Uterus (tissue), 4 donors: Measurements from ENCODE around the gene ATG16L2. TPM values are rescaled to one million over a fixed set of nuclear protein-coding genes. Genes with fewer than 3 reads are reported as not detected.

ENCODE experiments used
- DNase-seq, 2 donors: peaks; one replicate each; pipeline ENCODE4 v3.0.0-alpha.2; 2019 to 2020
- H3K27ac ChIP-seq, 2 donors: fragments of 200-600 bp; sonication (generic); 1 replicate in 1 of 2; 2 replicates in 1 of 2; pipeline ENCODE4 v1.5.1; 2016 to 2018
- H3K27me3 ChIP-seq, 2 donors: fragments of 200-600 bp; sonication (generic); one replicate each; pipeline ENCODE4 v1.5.1; 2018 to 2019; ENCODE audit warnings: control low read depth in 1 of 2
- H3K36me3 ChIP-seq, 2 donors: fragments of 200-600 bp; sonication (generic); one replicate each; pipeline ENCODE4 v1.5.1; 2019; ENCODE audit warnings: control low read depth in 1 of 2
- H3K4me1 ChIP-seq, 2 donors: fragments of 200-600 bp; sonication (generic); one replicate each; pipeline ENCODE4 v1.5.1; 2018 to 2019; ENCODE audit warnings: control low read depth in 1 of 2
- H3K4me3 ChIP-seq, 2 donors: fragments of 200-600 bp; sonication (generic); 1 replicate in 1 of 2; 2 replicates in 1 of 2; pipeline ENCODE4 v1.5.1; 2018 to 2019; ENCODE audit warnings: mild to moderate bottlenecking in 1 of 2
- H3K9me3 ChIP-seq, 2 donors: fragments of 200-600 bp; sonication (generic); one replicate each; pipeline ENCODE4 v1.5.1; 2019; ENCODE audit warnings: control low read depth in 1 of 2
- POLR2A ChIP-seq, 2 donors: fragments of 450-650 bp; IDR thresholded peaks; one replicate each; pipeline ENCODE4 v1.6.1; 2016; ENCODE audit warnings: antibody characterized with exemption in 2 of 2, mild to moderate bottlenecking in 1 of 2, moderate library complexity in 1 of 2
- intact Hi-C: fragments of 100-400 bp; cut with DNase I; formaldehyde crosslinking; loops from one replicate; pipeline ENCODE4 v1.15.1; 2023; ENCODE audit warnings: low total_unique reads
- total RNA-seq, 4 donors: library from RNA; depleted of rRNA in 3 of 4; stranded (reverse); fragments of >200 nt in 3 of 4; gene quantifications; one replicate each; pipeline versions ENCODE4 v1.1.0 to v1.2.4, GENCODE V29; 2014 to 2023
- TF ChIP-seq, protein P1 (sequence below), 4 experiments: fragments of 200-600 bp in 2 of 4; fragments of 450-650 bp in 2 of 4; sonication (generic) in 2 of 4; IDR thresholded peaks; one replicate each; pipeline ENCODE4 v1.5.1; 2016 to 2019; ENCODE audit warnings: antibody characterized with exemption in 4 of 4, mild to moderate bottlenecking in 2 of 4, moderate library complexity in 1 of 4
- donor health status: DM: yes; HTN: yes; CAD: no.

ATG16L2 gene
- total RNA-seq: 10 to 100 TPM; 20.7 to 57.6 (median 32.3) TPM

GRCh38 chr11:72814286-72815109 lies at the start of gene ATG16L2:
Gene ATG16L2, plus strand, starts transcription at chr11:72814411. Its CDS starts 35 bp downstream, at chr11:72814446.
- H3K9me3 ChIP-seq: no peaks in the 10 kb centered on the region
- H3K27me3 ChIP-seq: no peaks in the 10 kb centered on the region
- H3K27ac ChIP-seq: peak within 1 kb of the TSS; percentile 92 to 94
- TF ChIP-seq, protein P1, sequence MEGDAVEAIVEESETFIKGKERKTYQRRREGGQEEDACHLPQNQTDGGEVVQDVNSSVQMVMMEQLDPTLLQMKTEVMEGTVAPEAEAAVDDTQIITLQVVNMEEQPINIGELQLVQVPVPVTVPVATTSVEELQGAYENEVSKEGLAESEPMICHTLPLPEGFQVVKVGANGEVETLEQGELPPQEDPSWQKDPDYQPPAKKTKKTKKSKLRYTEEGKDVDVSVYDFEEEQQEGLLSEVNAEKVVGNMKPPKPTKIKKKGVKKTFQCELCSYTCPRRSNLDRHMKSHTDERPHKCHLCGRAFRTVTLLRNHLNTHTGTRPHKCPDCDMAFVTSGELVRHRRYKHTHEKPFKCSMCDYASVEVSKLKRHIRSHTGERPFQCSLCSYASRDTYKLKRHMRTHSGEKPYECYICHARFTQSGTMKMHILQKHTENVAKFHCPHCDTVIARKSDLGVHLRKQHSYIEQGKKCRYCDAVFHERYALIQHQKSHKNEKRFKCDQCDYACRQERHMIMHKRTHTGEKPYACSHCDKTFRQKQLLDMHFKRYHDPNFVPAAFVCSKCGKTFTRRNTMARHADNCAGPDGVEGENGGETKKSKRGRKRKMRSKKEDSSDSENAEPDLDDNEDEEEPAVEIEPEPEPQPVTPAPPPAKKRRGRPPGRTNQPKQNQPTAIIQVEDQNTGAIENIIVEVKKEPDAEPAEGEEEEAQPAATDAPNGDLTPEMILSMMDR (IDR thresholded peaks at IDR 0.05): peak in 3 of 4 experiments; percentile 58 to 76 (median 60)
- TF ChIP-seq POLR2A (IDR thresholded peaks at IDR 0.05): peak; percentile 35 to 77
- peaks cover 0 to 20% of the 10 kb centered on the region in 2 donors for H3K4me1 ChIP-seq
- intact Hi-C loops: no loop called here
- H3K36me3 ChIP-seq: no peaks in the 10 kb centered on the region
- DNase-seq: peak; percentile 71 to 88
- H3K4me3 ChIP-seq: peak within 1 kb of the TSS; percentile 80 to 83

DNA sequence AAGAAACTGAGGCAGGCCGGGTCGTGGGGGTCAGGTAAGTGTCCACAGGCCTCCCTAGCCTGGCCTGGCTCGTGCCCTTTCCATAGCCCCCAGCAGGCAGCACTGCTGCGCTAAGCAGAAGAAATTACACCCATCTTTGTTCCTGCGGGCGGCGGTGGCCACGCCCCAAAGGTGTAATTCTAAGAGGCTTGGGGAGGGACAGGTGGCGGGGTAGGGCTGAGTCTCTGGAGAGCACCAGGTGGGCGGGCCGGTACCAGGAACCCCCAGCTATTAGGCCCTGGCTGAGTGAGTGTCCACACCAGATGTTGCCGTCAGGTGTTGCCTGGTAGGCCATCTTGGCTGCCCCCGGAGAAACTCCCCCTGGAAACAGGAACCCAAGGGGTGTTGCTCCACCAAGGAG lies 49.7 kb upstream of the ATG16L2 start:
- intact Hi-C loops: no loop called here

DNA sequence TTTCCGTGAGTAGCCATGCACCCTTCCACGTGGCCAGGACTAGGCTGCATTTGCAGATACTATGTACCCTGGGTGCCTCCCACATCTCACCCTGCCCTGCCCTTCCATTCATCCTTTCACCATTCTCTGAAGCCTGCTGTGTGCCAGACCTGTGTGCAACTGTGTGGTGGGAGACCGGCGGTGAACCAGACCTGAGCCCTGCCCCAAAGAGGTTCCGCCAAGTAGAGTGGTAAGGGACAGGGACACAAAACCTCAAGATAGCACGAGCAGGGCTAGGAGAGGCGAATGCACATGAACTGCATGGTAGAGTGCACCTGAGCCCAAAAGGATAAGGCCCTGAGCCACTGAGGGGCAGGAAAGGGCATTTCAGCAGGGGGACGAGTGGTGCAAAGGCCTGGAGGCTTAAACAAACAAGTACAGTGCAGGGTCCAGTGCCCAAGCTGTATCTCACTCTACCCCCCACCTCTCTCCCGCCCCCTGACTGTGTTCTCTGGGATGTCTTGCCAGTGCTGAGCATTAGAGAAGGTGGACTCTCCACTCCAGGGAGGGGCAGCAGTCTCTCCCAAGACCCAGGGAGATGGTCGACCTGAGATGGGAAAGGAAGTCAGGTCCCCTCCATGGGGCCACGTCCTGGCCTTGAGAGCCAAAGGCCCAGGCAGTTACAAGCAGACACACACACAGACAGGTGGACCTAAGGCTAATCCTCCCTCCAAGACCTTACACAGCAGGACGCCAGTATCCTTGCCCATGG lies 47.9 kb upstream of the ATG16L2 start:
- DNase-seq: no peak
- no peaks in the 10 kb centered on the region for H3K27me3 ChIP-seq
- no peak overlapping the region for H3K4me3 ChIP-seq
- H3K4me1 ChIP-seq: no peaks in the 10 kb centered on the region
- H3K36me3 ChIP-seq: no peaks in the 10 kb centered on the region
- H3K27ac ChIP-seq: no peak overlapping the region
- no peaks in the 10 kb centered on the region for H3K9me3 ChIP-seq
- TF ChIP-seq, protein P1 (IDR thresholded peaks at IDR 0.05): no peak
- TF ChIP-seq POLR2A (IDR thresholded peaks at IDR 0.05): no peak
- intact Hi-C loops: no loop called here

More for the DNA sequence above, 49.7 kb upstream of the ATG16L2 start:
- H3K27me3 ChIP-seq: no peaks in the 10 kb centered on the region
- no peaks in the 10 kb centered on the region for H3K9me3 ChIP-seq
- peaks cover 0 to 3% of the 10 kb centered on the region in 2 donors for H3K4me1 ChIP-seq
- DNase-seq: no peak
- no peak for TF ChIP-seq POLR2A (IDR thresholded peaks at IDR 0.05)
- TF ChIP-seq, protein P1 (IDR thresholded peaks at IDR 0.05): no peak
- no peak overlapping the region for H3K27ac ChIP-seq
- no peak overlapping the region for H3K4me3 ChIP-seq
- H3K36me3 ChIP-seq: no peaks in the 10 kb centered on the region

GRCh38 chr11:72767203-72768062 lies 46.8 kb upstream of the ATG16L2 start:
- TF ChIP-seq POLR2A (IDR thresholded peaks at IDR 0.05): no peak
- TF ChIP-seq, protein P1 (IDR thresholded peaks at IDR 0.05): no peak
- intact Hi-C loops: no loop called here
- no peak for DNase-seq
- H3K9me3 ChIP-seq: no peaks in the 10 kb centered on the region
- H3K27me3 ChIP-seq: no peaks in the 10 kb centered on the region
- H3K36me3 ChIP-seq: no peaks in the 10 kb centered on the region
- no peak overlapping the region for H3K27ac ChIP-seq
- H3K4me1 ChIP-seq: no peaks in the 10 kb centered on the region
- no peak overlapping the region for H3K4me3 ChIP-seq
